Upper lobe of left lung (tissue), 4 donors: Measurements from ENCODE around the gene TNKS2.

Experiments used
- CTCF ChIP-seq, 6 experiments: fragments of 450-650 bp in 4 of 6; fragments of 200-600 bp in 2 of 6; sonication (generic) in 2 of 6; IDR thresholded peaks; one replicate each; pipeline ENCODE4 v1.5.1; 2016 to 2019; ENCODE audit warnings: antibody characterized with exemption in 6 of 6
- EP300 ChIP-seq, 4 donors: sonication (generic); formaldehyde crosslinking; IDR thresholded peaks; one replicate each; pipeline ENCODE4 v1.5.1; 2017; ENCODE audit warnings: antibody characterized with exemption in 4 of 4, control low read depth in 2 of 4
- POLR2AphosphoS5 ChIP-seq, 2 donors: sonication (generic); formaldehyde crosslinking; IDR thresholded peaks; one replicate each; pipeline ENCODE4 v1.5.1; 2017; ENCODE audit warnings: antibody characterized with exemption in 2 of 2

DNA sequence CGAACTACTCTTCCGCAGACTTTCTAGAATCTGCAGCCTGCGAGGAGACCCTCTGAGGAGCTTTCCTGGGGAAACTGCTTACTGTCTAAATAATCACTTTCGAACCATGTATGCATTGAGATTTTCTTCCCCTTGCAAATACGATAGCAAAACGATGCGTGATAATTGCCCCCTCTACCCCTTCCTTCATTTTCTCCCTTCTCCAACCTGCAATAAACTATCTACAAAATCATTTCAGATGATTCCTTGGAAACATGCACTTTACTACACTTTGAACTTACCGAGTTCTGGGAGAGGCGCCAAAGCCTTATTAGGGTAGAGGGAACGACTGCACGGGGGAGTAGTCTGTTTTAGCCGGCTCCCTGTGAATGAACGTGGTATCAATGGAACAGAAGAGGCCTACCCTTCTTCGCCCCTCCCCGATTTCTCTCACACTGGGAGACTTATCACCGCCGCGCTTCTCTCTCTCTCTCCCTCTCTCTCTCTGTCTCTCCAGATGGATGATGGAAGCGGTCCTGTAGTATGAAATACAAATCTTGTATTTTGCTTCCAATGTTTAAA is 111.0 kb downstream of the TNKS2 start, which contains the start of gene FGFBP3:
- TF ChIP-seq CTCF (IDR thresholded peaks at IDR 0.05) (no peak), POLR2AphosphoS5 (IDR thresholded peaks at IDR 0.05) (no peak), EP300 (IDR thresholded peaks at IDR 0.05) (no peak)
